Upper lobe of left lung (tissue), 4 donors: ENCODE measurements around the gene OR6J1.

Experiments used
- POLR2A ChIP-seq, 4 donors: fragments of 450-650 bp; IDR thresholded peaks; one replicate each; pipeline ENCODE4 v1.5.1; 2016 to 2017; ENCODE audit warnings: antibody characterized with exemption in 4 of 4, mild to moderate bottlenecking in 2 of 4
- POLR2AphosphoS5 ChIP-seq, 2 donors: sonication (generic); formaldehyde crosslinking; IDR thresholded peaks; one replicate each; pipeline ENCODE4 v1.5.1; 2017; ENCODE audit warnings: antibody characterized with exemption in 2 of 2

DNA sequence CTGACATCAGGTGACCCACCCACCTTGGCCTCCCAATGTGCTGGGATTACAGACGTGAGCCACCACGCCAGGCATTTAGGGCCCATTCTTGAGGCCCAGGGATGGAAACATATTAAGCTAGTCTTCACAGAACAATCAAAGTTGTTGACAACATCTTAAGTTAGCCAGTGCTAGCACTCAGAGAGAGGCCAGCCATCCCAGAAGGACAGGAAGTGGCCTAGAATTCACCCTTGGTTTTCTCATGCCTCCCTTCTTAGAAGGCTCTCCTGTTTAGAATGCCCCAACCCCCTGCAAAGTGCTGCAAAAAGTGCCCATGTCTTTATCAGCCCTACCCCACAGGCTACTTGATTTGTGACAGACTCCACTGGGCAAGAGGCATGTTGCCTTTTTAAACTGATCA is 12.1 kb upstream of the OR6J1 start:
- TF ChIP-seq POLR2A (IDR thresholded peaks at IDR 0.05) (no peak), POLR2AphosphoS5 (IDR thresholded peaks at IDR 0.05) (no peak)
